ENCODE measurements around the gene SLC38A11. TPM values are rescaled to one million over a fixed set of nuclear protein-coding genes. Genes with fewer than 3 reads are reported as not detected.
A peak's percentile ranks its signal among the peaks of the same experiment; 100 is the strongest.

SLC38A11 gene
- total RNA-seq, 2 experiments from 2014 or later, result not detected

GRCh38 chr2:164911832-164912231 lies 43.5 kb downstream of the SLC38A11 start:
- H3K9me3 ChIP-seq (ENCODE audit: low read length), result no peaks in the 10 kb centered on the region
- ChIA-PET CTCF (ENCODE audit: unreplicated experiment) (no interaction called here), POLR2A (interaction anchor here (0.6 kb wide), 1 partner anchor 10 kb away, joined by 3 read pairs; no protein-coding TSS in a partner anchor)
- H3K36me3 ChIP-seq (ENCODE audit: insufficient read depth, low read length), result no peaks in the 10 kb centered on the region
- peaks cover 4% of the 10 kb centered on the region for H3K4me1 ChIP-seq (ENCODE audit: insufficient read depth, low read length, poor library complexity, severe bottlenecking)
- no peak overlapping the region for H3K27ac ChIP-seq (ENCODE audit: low read depth, low read length, poor library complexity, severe bottlenecking)
- H3K4me3 ChIP-seq (ENCODE audit: low read depth, low read length, poor library complexity, severe bottlenecking), result no peak overlapping the region
- TF ChIP-seq, protein P1, sequence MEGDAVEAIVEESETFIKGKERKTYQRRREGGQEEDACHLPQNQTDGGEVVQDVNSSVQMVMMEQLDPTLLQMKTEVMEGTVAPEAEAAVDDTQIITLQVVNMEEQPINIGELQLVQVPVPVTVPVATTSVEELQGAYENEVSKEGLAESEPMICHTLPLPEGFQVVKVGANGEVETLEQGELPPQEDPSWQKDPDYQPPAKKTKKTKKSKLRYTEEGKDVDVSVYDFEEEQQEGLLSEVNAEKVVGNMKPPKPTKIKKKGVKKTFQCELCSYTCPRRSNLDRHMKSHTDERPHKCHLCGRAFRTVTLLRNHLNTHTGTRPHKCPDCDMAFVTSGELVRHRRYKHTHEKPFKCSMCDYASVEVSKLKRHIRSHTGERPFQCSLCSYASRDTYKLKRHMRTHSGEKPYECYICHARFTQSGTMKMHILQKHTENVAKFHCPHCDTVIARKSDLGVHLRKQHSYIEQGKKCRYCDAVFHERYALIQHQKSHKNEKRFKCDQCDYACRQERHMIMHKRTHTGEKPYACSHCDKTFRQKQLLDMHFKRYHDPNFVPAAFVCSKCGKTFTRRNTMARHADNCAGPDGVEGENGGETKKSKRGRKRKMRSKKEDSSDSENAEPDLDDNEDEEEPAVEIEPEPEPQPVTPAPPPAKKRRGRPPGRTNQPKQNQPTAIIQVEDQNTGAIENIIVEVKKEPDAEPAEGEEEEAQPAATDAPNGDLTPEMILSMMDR (conservative IDR thresholded peaks at IDR 0.05; ENCODE audit: low read length), result no peak
- no peak for TF ChIP-seq EZH2phosphoT487 (IDR thresholded peaks at IDR 0.05; ENCODE audit: borderline replicate concordance, low read depth, low read length)
- H3K9me2 ChIP-seq (ENCODE audit: insufficient read depth, low read length), result no peaks in the 10 kb centered on the region
- intact Hi-C loops (cut with micrococcal nuclease; ENCODE audit: unreplicated experiment), result loop anchor here (5.0 to 10.0 kb wide), 2 partner anchors 70 to 347 kb away; partner anchors contain the start of gene COBLL1
- no peak overlapping the region for H3K4me2 ChIP-seq (ENCODE audit: low read length)
- no TSS peak for BruUV-seq (replicated peaks)
- H3K79me2 ChIP-seq (ENCODE audit: insufficient read depth, low read depth, low read length), result no peaks in the 10 kb centered on the region
- DNase-seq (ENCODE audit: low spot score), result no peak
- no peaks in the 10 kb centered on the region for H4K20me1 ChIP-seq (ENCODE audit: insufficient read depth, low read length)
- H2AFZ ChIP-seq (ENCODE audit: low read length), result no peak overlapping the region

DNA sequence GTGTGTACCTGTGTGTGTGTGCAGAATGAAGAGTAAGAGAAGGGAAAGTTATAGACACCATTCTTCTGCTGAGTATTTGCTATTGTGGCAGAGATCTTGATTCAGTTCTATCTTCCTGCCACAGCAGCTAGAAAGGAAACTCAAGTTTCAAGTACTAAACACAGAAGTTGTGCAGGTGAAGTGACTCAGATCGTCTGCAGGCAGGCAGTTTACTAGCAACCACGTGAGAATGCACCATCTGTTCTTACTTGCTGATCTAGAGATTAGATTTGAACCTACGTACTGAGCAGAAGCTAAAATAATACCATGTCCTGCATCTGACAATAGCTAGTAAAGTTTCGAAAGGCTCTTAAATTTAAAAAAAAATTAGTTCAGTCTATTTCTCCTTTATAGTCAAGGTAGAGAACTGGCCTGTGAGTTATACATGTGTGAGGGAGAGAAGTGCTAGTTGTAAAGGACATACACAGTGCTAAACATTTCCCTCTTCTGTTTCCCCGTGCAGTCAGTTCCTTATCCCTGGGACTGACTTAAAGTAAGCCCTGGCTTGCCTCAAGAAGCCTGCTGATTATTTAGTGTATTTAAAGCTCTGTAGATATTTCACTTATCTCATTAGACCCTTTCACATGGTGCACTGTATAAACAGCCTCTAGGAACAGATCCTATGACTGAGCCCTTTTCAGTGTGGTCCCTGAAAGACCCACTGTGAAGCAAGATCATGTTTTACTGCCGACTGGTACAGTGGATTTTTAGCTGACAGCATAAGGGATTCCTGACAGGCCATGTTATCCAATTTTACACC lies 45.0 kb downstream of the SLC38A11 start:
- intact Hi-C loops (cut with micrococcal nuclease; ENCODE audit: unreplicated experiment), result loop anchor here (1.0 to 10.0 kb wide), 3 partner anchors 68 to 345 kb away; partner anchors contain the start of gene COBLL1
- TF ChIP-seq, protein P1 (conservative IDR thresholded peaks at IDR 0.05; ENCODE audit: low read length), result no peak
- no peak for TF ChIP-seq EZH2phosphoT487 (IDR thresholded peaks at IDR 0.05; ENCODE audit: borderline replicate concordance, low read depth, low read length)
- H3K9me2 ChIP-seq (ENCODE audit: insufficient read depth, low read length), result no peaks in the 10 kb centered on the region
- BruUV-seq (replicated peaks), result no TSS peak
- peaks cover 4% of the 10 kb centered on the region for H3K4me1 ChIP-seq (ENCODE audit: insufficient read depth, low read length, poor library complexity, severe bottlenecking)
- no peaks in the 10 kb centered on the region for H4K20me1 ChIP-seq (ENCODE audit: insufficient read depth, low read length)
- H2AFZ ChIP-seq (ENCODE audit: low read length), result peak overlapping the region; percentile 28; the same call in 1 of the 2 replicates
- no peaks in the 10 kb centered on the region for H3K79me2 ChIP-seq (ENCODE audit: insufficient read depth, low read depth, low read length)
- no peak overlapping the region for H3K4me2 ChIP-seq (ENCODE audit: low read length)
- H3K9me3 ChIP-seq (ENCODE audit: low read length), result no peaks in the 10 kb centered on the region
- no peak overlapping the region for H3K27ac ChIP-seq (ENCODE audit: low read depth, low read length, poor library complexity, severe bottlenecking)
- no peaks in the 10 kb centered on the region for H3K36me3 ChIP-seq (ENCODE audit: insufficient read depth, low read length)
- POLR2A ChIA-PET, result interaction anchor here (0.6 to 1.6 kb wide), 13 partner anchors 8 to 156 kb away, joined by 3 to 9 read pairs (median 4); no protein-coding TSS in a partner anchor
- no peak overlapping the region for H3K4me3 ChIP-seq (ENCODE audit: low read depth, low read length, poor library complexity, severe bottlenecking)
- CTCF ChIA-PET (ENCODE audit: unreplicated experiment), result no interaction called here
- DNase-seq (ENCODE audit: low spot score), result peak; percentile 41

DNA sequence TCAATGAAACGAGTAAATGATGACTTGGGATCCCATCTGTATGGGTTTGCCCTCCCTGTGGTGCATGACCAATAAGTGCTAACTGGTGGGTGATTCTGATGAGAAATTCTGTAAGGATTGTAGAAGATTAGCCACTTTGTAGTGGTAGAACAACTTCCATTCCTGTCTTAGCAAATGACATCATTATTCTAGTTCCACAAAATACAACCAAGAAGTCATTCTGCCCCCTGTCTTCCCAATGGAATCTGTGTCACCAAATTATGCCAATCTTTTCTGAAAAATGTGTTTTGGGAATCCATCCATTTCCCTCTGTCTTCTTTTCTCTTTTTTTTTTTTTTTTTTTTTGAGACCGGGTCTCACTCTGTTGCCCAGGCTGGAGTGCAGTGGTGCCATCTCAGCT lies 48.4 kb downstream of the SLC38A11 start:
- TF ChIP-seq, protein P1 (conservative IDR thresholded peaks at IDR 0.05; ENCODE audit: low read length), result no peak
- POLR2A ChIA-PET, result interaction anchor here (0.9 kb wide), 1 partner anchor 26 kb away, joined by 3 read pairs; no protein-coding TSS in a partner anchor
- H3K4me3 ChIP-seq (ENCODE audit: low read depth, low read length, poor library complexity, severe bottlenecking), result no peak overlapping the region

More for the DNA sequence above, 48.4 kb downstream of the SLC38A11 start:
- CTCF ChIA-PET (ENCODE audit: unreplicated experiment), result no interaction called here
- no peaks in the 10 kb centered on the region for H3K9me3 ChIP-seq (ENCODE audit: low read length)
- H4K20me1 ChIP-seq (ENCODE audit: insufficient read depth, low read length), result no peaks in the 10 kb centered on the region
- intact Hi-C loops (cut with micrococcal nuclease; ENCODE audit: unreplicated experiment), result no loop called here
- no peak overlapping the region for H3K4me2 ChIP-seq (ENCODE audit: low read length)
- no peak overlapping the region for H3K27ac ChIP-seq (ENCODE audit: low read depth, low read length, poor library complexity, severe bottlenecking)
- H3K79me2 ChIP-seq (ENCODE audit: insufficient read depth, low read depth, low read length), result no peaks in the 10 kb centered on the region
- H2AFZ ChIP-seq (ENCODE audit: low read length), result no peak overlapping the region
- no peak for DNase-seq (ENCODE audit: low spot score)
- peaks cover 4% of the 10 kb centered on the region for H3K4me1 ChIP-seq (ENCODE audit: insufficient read depth, low read length, poor library complexity, severe bottlenecking)
- no peaks in the 10 kb centered on the region for H3K9me2 ChIP-seq (ENCODE audit: insufficient read depth, low read length)
- no peaks in the 10 kb centered on the region for H3K36me3 ChIP-seq (ENCODE audit: insufficient read depth, low read length)
- no TSS peak for BruUV-seq (replicated peaks)

All from OCI-LY7 (cell line).